C1 segment of cervical spinal cord (tissue), 14 donors: ENCODE results near the gene GCKR.
A peak's percentile ranks its signal among the peaks of the same experiment; 100 is the strongest.

ENCODE experiments used
- DNase-seq, 14 donors: peaks; one replicate each; lab custom pipeline; 2025; lab: John Stamatoyannopoulos, UW

GCKR gene, protein sequence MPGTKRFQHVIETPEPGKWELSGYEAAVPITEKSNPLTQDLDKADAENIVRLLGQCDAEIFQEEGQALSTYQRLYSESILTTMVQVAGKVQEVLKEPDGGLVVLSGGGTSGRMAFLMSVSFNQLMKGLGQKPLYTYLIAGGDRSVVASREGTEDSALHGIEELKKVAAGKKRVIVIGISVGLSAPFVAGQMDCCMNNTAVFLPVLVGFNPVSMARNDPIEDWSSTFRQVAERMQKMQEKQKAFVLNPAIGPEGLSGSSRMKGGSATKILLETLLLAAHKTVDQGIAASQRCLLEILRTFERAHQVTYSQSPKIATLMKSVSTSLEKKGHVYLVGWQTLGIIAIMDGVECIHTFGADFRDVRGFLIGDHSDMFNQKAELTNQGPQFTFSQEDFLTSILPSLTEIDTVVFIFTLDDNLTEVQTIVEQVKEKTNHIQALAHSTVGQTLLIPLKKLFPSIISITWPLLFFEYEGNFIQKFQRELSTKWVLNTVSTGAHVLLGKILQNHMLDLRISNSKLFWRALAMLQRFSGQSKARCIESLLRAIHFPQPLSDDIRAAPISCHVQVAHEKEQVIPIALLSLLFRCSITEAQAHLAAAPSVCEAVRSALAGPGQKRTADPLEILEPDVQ

DNA sequence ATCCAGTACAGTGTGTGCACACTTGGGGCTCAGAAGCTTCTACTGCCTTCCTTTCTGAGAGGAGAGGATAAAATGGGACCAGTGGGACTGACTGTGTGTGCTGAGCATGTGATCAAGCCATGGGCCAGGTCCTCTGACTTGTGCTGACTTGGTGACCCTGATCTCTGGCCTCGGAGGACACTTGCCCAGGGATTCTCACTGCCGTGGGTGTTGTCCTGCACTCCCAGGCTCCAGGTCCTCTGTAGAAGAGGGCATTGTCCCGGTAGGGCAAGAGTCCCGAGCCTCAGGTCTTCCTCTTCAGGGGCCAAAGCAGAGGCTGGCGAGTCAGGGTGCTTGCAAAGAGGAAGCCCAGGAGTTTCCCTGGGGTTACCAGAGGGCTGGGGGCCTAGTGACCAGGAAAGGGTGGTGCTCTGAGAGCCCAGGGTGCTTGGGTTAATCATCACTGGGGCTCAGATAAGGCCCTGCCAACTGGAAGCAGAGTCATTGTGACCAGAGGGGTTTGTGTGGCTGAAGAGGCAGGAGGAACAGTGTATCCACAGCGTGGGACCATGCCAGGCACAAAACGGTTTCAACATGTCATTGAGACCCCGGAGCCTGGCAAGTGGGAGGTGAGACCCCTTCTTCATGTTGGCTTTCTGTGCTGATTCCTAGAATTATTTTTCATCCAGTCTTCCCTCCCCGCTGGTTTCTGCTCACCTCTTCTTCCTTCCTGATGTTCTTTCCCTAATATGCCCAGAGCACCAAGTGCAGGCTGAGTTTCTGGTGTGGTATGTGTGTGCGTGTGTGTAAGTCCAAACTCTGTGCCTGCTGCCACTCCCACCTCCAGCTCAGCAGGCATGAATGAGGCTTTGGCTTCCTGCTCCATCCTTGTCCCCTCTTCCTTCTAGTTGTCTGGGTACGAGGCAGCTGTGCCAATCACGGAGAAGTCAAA is at the start of gene GCKR:
GCKR (plus strand) TSS at position 483 of the 931 bp plus-strand sequence; CDS start at position 549, 66 bp downstream.
- no peak for DNase-seq

GRCh38 chr2:27448381-27448780 is 48.3 kb upstream of the GCKR start:
- no peak for DNase-seq

- DNase-seq: no peak
Measured at GRCh38 chr2:27451095-27451494, 45.5 kb upstream of the GCKR start.

GRCh38 chr2:27453968-27454367 is 42.7 kb upstream of the GCKR start:
- no peak for DNase-seq

GRCh38 chr2:27461118-27461517 is 35.5 kb upstream of the GCKR start:
- DNase-seq: peak in 2 of 14 donors; percentile 4 to 49

- no peak for DNase-seq
Measured at GRCh38 chr2:27464443-27464842, 32.2 kb upstream of the GCKR start.

DNA sequence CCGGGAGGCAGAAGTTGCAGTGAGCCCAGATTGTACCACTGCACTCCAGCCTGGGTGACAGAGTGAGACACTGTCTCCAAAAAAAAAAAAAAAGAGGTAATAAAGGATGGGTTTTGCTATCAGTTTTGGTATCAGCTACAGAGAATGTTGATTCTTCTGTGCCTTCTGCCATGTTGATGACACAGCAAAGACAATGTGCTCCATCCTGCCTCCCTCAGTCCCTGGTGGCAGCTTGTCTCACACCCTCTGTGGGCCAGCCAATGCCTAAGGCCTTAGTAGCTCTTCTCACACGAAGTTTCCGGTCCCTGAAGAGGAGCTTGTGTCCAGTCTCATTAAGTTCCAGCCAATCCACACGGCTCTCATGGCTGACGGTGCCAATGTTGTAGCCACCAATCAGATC is 24.7 kb upstream of the GCKR start:
- no peak for DNase-seq

- DNase-seq: peak in 1 of 14 donors; percentile 12
Measured at GRCh38 chr2:27485496-27485895, 11.1 kb upstream of the GCKR start.

- DNase-seq: no peak
Measured at GRCh38 chr2:27489118-27489497, 7.5 kb upstream of the GCKR start.

DNA sequence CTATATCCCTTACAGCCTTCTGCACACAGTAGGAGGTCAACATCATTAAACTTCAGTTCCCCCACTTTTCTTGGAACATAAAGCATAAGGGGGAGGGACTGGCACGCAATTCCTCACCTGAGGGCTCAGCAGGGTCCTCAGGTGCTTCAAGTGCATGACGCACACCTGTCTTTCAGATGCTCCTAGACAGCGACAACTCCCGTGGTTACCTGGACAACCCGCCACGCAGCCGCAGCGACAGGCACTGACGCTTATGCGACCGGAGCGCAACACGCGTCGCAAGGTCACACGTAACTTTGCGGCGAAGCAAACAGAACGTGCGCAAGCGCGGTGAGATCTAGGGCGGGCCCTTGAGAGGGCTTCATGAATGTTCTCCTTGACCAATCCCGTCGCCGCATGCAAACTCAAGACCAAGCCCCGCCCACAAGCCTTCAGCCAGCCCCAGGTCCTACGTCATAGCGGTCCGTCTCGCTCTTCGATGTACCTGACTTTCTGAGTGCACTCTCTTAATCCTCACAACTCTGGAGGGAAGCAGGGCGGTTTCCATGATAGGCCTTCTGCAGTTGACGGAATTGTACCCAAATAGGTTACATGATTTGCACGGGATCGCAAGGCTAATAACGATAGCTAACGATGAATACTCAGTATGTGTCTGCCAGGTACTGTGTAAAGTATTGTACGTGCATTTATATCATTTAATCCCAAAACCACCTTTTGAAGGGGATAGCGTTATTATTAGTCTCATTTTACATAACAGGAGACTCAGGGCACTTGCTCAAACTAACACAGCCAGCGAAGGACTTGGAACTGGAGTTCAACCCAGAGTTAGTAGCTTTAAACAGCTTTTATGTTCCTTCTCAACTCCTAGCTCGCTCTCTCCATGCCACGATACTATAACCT is 6.9 kb upstream of the GCKR start, which contains the start of gene IFT172:
IFT172 (minus strand) TSS at position 246 of the 900 bp plus-strand sequence; CDS start at position 156, 90 bp downstream.
- peak; percentile 42 to 99 (median 93) for DNase-seq

GRCh38 chr2:27492557-27492956 is 4.1 kb upstream of the GCKR start:
- DNase-seq: no peak

- peak in 1 of 14 donors; percentile 32 for DNase-seq
Measured at GRCh38 chr2:27493948-27494283, 2.7 kb upstream of the GCKR start.

GRCh38 chr2:27494284-27494943 is 2.2 kb upstream of the GCKR start:
- peak in 8 of 14 donors; percentile 8 to 82 (median 27) for DNase-seq

DNA sequence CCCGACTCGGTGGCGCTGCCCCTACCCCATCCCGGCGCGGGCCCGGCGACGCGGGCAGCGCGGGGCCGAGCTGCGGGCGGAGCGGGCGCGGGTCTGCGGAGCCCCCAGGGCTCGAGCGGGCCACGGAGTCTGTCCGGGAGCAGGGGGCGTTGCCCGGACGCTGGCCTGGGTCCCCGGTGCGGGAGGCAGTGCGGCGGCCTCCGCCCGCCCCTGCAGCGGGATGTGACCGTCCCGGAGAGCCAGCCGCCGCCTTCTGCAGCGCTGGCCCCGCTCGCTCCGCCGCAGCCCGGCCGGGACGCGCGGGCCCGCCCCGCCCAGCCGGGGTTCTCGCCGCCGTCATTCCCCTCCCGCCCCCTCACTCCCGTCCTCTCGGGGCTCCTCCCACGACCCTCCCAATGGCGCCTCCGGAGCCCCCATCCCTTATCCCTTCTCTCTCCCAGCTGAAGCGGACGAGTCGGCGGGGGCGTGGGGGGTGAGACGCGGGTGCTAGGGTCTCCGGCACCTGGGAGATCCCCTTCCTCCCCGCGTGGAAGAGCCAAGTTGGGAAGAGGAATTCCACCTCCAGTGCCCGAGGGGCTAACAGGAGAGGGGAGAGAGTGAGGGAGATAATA is 1.6 kb upstream of the GCKR start, which contains the start of gene FNDC4:
FNDC4 (minus strand) TSS at position 257 of the 611 bp plus-strand sequence. CDS start 521 bp downstream, outside the sequence.
- peak in 3 of 14 donors; percentile 10 to 27 (median 25) for DNase-seq

GRCh38 chr2:27495840-27496356 is 741 bp upstream of the GCKR start:
- DNase-seq: no peak

- no peak for DNase-seq
Measured at GRCh38 chr2:27497288-27497627, 619 bp downstream of the GCKR start.

- no peak for DNase-seq
Measured at GRCh38 chr2:27498975-27499374, 2.3 kb downstream of the GCKR start.

GRCh38 chr2:27501042-27501441 is 4.4 kb downstream of the GCKR start:
- DNase-seq: no peak

GRCh38 chr2:27502142-27502541 is 5.5 kb downstream of the GCKR start:
- no peak for DNase-seq

GRCh38 chr2:27506587-27506986 is 9.9 kb downstream of the GCKR start:
- no peak for DNase-seq
